Measurements from ENCODE around the gene TAS2R1.

DNA sequence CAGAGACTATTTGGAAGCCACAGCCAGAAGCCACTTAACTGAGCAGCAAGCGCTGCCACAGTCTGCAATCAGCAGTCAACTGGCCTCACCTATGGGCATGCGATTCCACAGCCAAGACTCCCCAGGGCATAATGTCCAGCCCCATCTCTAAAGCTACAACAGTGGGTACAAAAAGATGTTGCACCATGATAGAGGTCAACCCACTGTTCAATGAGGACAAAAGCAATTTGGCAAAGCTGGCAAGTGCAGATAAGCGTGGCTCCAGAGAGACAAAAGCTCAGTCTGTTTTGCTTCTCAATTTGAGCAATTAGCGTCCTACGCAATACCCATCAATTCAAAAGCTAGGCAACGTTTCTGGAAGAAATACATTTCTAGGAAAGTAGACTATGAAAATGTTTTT, 3.2 kb downstream of the TAS2R1 start:
- TF ChIP-seq CTCF (IDR thresholded peaks at IDR 0.05) = no peak
- TF ChIP-seq POLR2A (IDR thresholded peaks at IDR 0.05) = no peak
- no peak for TF ChIP-seq EP300 (IDR thresholded peaks at IDR 0.05; ENCODE audit: low read depth)
